Epithelial cell of esophagus (primary cell): Measurements from ENCODE around the gene LINS1.

Source experiments
- DNase-seq: peaks from one replicate; pipeline ENCODE4 v3.0.0; 2010; ENCODE audit warnings: low read depth
- H3K4me3 ChIP-seq: 2 replicates; pipeline ENCODE4 v1.5.1; 2011; ENCODE audit warnings: mild to moderate bottlenecking, low read length, control low read depth
- CTCF ChIP-seq: IDR thresholded peaks from 2 replicates; pipeline ENCODE4 v1.5.1; 2011; ENCODE audit warnings: low read depth, mild to moderate bottlenecking, low read length, control low read depth, inconsistent platforms; ENCODE audit not compliant: insufficient read depth; ENCODE audit errors: missing control alignments

LINS1 gene

DNA sequence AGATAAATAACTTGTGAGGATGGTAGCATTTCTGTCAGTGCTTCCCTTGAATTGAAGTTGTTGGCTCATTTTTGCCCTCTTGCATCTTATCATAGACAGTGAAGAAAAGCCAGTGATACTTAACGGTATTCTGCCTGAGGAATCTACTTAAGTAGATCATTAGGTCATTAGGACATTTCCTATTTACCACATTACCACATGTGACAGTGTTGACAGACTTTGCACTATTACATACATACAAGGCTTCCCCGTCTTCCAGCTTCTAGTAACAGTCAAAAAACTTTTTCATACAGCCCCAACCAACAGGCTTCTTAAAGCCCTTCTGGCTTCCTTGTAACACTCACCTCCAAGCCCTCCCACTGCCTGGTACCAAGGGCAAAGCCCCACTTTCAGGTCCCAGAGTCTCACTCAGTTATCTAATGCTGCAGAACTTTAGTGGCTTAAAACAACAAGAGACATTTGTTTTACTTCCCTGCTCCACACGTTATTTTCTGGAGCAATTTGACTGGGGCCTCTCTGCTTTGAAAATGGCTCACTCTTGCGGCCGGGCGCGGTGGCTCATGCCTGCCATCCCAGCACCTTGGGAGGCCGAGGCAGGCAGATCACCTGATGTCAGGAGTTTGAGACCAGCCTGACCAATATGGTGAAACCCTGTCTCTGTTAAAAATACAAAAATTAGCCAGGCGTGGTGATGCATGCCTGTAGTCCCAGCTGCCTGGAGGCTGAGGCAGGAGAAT lies 40.4 kb upstream of the LINS1 start:
- no peak for TF ChIP-seq CTCF

DNA sequence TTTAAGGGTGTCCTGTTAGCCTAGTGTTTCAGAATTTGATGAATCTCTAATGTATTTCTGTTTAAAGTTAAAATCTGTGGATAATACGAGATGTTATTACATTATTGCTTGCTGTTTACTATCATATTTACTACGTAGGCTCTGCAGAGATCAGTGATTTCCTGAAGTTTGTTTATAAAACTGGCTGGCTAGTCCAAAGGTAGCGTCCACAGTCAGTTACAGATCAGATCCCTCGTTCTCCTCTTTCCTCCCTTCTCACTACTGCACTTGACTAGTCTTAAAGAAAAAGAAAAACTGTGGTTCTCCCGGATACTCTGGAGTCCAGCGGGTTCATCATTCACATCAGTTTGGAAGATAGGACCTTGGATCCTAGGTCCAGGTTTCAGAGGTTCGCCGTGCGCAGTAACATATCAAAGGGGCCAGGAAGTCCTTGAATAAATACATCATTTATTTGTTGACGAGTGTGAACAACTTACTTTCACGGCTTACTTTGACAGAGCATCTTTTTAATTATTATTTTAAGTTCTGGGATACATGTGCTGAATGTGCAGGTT lies 36.3 kb upstream of the LINS1 start:
- TF ChIP-seq CTCF: no peak
- no peak overlapping the region for H3K4me3 ChIP-seq
- no peak for DNase-seq

More for the DNA sequence above, 40.4 kb upstream of the LINS1 start:
- no peak for DNase-seq
- H3K4me3 ChIP-seq: no peak overlapping the region

- H3K4me3 ChIP-seq: no peak overlapping the region
- no peak for TF ChIP-seq CTCF
- DNase-seq: peak; percentile 54
These were observed 33.6 kb upstream of the LINS1 start for GRCh38 chr15:100635406-100636071.

DNA sequence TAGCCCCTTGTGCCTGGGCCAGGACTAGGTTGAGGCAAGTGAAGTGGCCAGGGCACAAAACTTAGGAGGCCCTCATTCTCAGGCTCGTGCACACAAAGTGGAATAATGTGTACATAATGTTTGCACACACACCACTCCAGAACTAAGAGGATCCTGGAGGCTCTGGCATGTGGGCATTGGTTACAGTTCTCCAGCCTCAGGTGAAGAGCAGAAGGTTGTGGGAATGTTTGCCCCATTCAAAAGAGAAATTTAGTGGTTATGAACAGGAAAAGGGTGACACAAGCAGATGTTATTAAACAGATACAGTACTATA lies 31.7 kb upstream of the LINS1 start:
- TF ChIP-seq CTCF: no peak
- H3K4me3 ChIP-seq: no peak overlapping the region
- DNase-seq: no peak

GRCh38 chr15:100631831-100632230 lies 29.8 kb upstream of the LINS1 start:
- DNase-seq: no peak
- TF ChIP-seq CTCF: no peak
- no peak overlapping the region for H3K4me3 ChIP-seq

DNA sequence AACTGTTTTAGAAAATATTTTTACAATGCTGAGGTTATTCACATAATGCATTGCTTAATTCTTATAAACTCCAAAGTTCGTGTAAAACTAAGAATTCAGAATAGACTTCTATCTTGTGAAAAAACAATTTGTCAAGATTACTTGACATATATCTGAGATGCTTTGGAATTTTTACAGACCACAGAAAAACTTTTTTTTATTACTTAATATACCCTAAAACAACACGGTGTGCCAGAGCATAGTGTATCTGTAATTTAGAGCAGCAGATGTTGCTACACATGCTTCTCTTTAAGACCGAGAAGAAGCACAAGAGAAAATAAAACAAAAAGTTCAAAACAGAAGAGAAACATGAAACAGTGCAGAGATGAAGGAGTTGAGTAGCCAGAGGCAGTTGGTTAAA lies 26.8 kb upstream of the LINS1 start:
- DNase-seq: no peak
- no peak overlapping the region for H3K4me3 ChIP-seq
- TF ChIP-seq CTCF: no peak

DNA sequence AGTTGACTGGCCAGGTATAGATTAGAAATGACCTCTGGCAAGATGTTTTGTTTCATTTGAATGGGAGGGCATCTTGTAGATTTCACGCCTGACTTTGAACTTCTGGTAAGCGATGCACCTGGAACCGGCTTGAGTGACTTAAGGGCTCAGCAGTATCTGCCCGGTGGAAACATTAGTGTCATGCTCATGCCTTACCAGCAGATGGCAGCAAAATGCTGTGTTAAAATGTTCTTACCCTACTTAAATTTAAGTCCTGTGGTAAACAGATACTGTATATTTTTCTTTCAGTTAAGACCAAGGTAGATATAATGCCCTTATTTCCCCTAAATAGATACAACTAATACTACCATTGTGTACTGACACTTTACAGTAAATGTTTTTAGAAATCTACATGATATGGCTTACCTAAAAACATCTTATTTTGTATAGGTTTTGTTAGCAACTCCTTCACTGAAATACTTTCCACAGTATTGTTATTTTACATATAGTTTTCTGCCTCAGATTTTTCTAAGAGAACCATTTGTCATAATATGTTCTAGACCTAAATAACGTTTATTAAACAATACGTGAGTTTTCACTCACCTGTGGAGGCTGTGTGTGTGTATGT lies 25.9 kb upstream of the LINS1 start:
- peak; percentile 80 for TF ChIP-seq CTCF
- DNase-seq: peak; percentile 83
- no peak overlapping the region for H3K4me3 ChIP-seq
